OCI-LY1 (cell line): Measurements from ENCODE around the gene CCNL2.

Source experiments
- H2AFZ ChIP-seq: fragments of 200-600 bp; sonication (generic), shearing (Covaris generic); 2 replicates; pipeline ENCODE4 v1.6.0; 2014; ENCODE audit warnings: antibody characterized with exemption, mild to moderate bottlenecking, low read length
- H3F3A ChIP-seq: fragments of 200-600 bp; sonication (generic), shearing (Covaris generic); 2 replicates; pipeline ENCODE4 v1.6.0; 2014; ENCODE audit warnings: mild to moderate bottlenecking, antibody characterized with exemption, low read length, moderate library complexity; ENCODE audit not compliant: insufficient read depth
- H3K27ac ChIP-seq: fragments of 200-600 bp; sonication (generic); 2 replicates; pipeline ENCODE4 v1.5.1; 2014; ENCODE audit warnings: low read length, mixed run types, mild to moderate bottlenecking, low read depth; ENCODE audit not compliant: poor library complexity, severe bottlenecking
- H3K27me3 ChIP-seq: fragments of 200-600 bp; sonication (generic); 2 replicates; pipeline ENCODE4 v1.6.0; 2014; ENCODE audit warnings: antibody characterized with exemption, mild to moderate bottlenecking, low read length, moderate library complexity; ENCODE audit not compliant: insufficient read depth
- H3K36me3 ChIP-seq: fragments of 200-600 bp; sonication (generic); 2 replicates; pipeline ENCODE4 v1.6.1; 2014; ENCODE audit warnings: mild to moderate bottlenecking, antibody characterized with exemption, low read length, moderate library complexity, mixed read lengths; ENCODE audit not compliant: insufficient read depth
- H3K4me1 ChIP-seq: fragments of 200-600 bp; sonication (generic); 2 replicates; pipeline ENCODE4 v1.5.1; 2014; ENCODE audit warnings: mild to moderate bottlenecking, low read length, moderate library complexity; ENCODE audit not compliant: insufficient read depth, severe bottlenecking
- H3K4me2 ChIP-seq: fragments of 200-600 bp; sonication (generic), shearing (Covaris generic); 2 replicates; pipeline ENCODE4 v1.6.1; 2014; ENCODE audit warnings: low read length
- H3K4me3 ChIP-seq: fragments of 200-600 bp; sonication (generic); 2 replicates; pipeline ENCODE4 v1.5.1; 2014; ENCODE audit warnings: low read length, low read depth, mild to moderate bottlenecking, mixed read lengths; ENCODE audit not compliant: poor library complexity, severe bottlenecking
- H3K79me2 ChIP-seq: fragments of 200-600 bp; shearing (Covaris generic); 2 replicates; pipeline ENCODE4 v1.6.1; 2016; ENCODE audit warnings: mixed run types, low read length, mixed read lengths; ENCODE audit not compliant: insufficient read depth
- H3K9ac ChIP-seq: fragments of 200-600 bp; sonication (generic), shearing (Covaris generic); 2 replicates; pipeline ENCODE4 v1.6.1; 2014; ENCODE audit warnings: mild to moderate bottlenecking, low read length, mixed read lengths
- H3K9me2 ChIP-seq: fragments of 200-600 bp; sonication (generic), shearing (Covaris generic); 2 replicates; pipeline ENCODE4 v1.6.1; 2014; ENCODE audit warnings: low read depth, mild to moderate bottlenecking, low read length, mixed read lengths
- H3K9me3 ChIP-seq: fragments of 200-600 bp; shearing (Covaris generic); 2 replicates; pipeline ENCODE4 v1.6.1; 2014; ENCODE audit warnings: low read length, mixed read lengths
- H4K20me1 ChIP-seq: fragments of 200-600 bp; sonication (generic), shearing (Covaris generic); 2 replicates; pipeline ENCODE4 v1.6.0; 2016; ENCODE audit warnings: mild to moderate bottlenecking, low read length; ENCODE audit not compliant: insufficient read depth
- EZH2 ChIP-seq: fragments of 200-600 bp; sonication (generic), shearing (Covaris generic); IDR thresholded peaks from 2 replicates; pipeline ENCODE4 v1.8.0; 2017; ENCODE audit warnings: borderline replicate concordance, mixed run types, mild to moderate bottlenecking, antibody characterized with exemption, low read length, moderate library complexity, mixed read lengths
- TF ChIP-seq, protein P1 (sequence below): fragments of 200-600 bp; sonication (generic), shearing (Covaris generic); IDR thresholded peaks from 2 replicates; pipeline ENCODE4 v1.5.1; 2017; ENCODE audit warnings: mild to moderate bottlenecking, antibody characterized with exemption, low read length, moderate library complexity, mixed read lengths

Gene CCNL2

DNA sequence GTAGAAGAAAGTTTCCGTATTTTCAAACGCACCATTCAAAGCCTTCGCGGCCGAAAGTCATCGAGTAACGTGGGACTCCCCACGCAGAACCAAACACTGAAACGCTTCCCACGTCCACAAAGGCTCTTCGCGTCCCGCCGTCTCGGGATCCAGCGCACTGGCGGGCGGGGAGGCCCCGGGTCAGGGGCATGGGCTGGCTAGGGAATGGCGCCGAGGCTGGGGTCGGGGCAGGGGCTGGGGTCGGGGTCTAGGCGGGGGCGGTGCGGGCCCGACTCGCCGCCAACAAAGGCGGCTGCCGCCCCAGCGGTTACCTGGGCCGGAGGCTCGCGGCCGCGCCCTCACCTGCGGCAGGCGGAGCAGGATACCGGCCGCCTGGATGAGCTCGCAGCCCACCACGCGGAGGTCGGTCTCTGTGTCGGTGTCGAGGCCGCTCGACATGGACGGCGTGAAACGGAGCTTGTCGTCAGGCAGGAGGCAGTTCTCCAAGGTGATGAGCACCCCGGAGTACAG is 403 bp downstream of the CCNL2 start:
- Histone ChIP-seq H3K36me3 (peaks cover 81% of the 10 kb centered on the region), H3K4me1 (peaks cover 33% of the 10 kb centered on the region), H3K27ac (no peak overlapping the region)

DNA sequence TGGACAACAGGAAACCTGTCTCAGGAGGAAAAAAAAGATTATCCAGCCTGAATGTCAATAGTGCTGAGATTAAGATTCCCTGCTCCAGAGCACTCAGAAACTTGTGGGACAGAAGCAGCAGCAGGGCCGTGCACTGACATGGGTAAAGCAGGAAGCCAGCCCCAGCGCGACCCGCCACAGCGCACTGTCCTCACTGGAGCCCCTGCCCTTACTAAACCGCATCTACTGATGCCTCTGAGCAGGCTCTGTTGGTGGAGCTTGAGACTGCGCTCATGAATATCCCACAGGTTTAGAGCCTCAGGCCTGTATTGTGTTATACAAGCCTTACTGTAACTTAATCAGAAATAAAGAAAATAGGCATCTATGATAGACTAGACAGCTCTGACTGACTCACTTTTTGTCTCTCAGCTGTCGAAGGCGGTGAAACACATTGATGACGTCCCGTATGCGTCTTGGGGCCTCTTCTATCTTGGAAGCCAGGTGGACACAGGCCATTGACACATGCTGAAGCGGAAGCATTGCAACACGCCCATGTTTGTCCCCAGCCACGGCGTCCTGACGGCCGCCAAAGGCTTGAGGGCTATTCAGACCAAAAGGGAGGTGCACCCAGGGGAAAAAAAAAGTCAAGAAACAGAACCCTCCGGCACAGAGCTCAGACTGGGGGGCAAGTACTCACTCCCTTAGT is 1.2 kb downstream of the CCNL2 start:
- peaks cover 82% of the 10 kb centered on the region for H3K36me3 ChIP-seq
- no peak overlapping the region for H2AFZ ChIP-seq
- H3F3A ChIP-seq = no peaks in the 10 kb centered on the region
- peak overlapping the region; percentile 94 for H3K4me2 ChIP-seq
- H3K9me2 ChIP-seq = no peaks in the 10 kb centered on the region
- H3K27ac ChIP-seq = no peak overlapping the region
- H3K9me3 ChIP-seq = no peaks in the 10 kb centered on the region
- peak overlapping the region; percentile 98 for H3K4me3 ChIP-seq
- peak overlapping the region; percentile 93 for H3K9ac ChIP-seq
- no peaks in the 10 kb centered on the region for H3K27me3 ChIP-seq
- TF ChIP-seq EZH2 = no peak
- TF ChIP-seq, protein P1, sequence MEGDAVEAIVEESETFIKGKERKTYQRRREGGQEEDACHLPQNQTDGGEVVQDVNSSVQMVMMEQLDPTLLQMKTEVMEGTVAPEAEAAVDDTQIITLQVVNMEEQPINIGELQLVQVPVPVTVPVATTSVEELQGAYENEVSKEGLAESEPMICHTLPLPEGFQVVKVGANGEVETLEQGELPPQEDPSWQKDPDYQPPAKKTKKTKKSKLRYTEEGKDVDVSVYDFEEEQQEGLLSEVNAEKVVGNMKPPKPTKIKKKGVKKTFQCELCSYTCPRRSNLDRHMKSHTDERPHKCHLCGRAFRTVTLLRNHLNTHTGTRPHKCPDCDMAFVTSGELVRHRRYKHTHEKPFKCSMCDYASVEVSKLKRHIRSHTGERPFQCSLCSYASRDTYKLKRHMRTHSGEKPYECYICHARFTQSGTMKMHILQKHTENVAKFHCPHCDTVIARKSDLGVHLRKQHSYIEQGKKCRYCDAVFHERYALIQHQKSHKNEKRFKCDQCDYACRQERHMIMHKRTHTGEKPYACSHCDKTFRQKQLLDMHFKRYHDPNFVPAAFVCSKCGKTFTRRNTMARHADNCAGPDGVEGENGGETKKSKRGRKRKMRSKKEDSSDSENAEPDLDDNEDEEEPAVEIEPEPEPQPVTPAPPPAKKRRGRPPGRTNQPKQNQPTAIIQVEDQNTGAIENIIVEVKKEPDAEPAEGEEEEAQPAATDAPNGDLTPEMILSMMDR = no peak
- peaks cover 33% of the 10 kb centered on the region for H3K4me1 ChIP-seq
- H4K20me1 ChIP-seq = no peaks in the 10 kb centered on the region
- peaks cover 24% of the 10 kb centered on the region for H3K79me2 ChIP-seq

More for the DNA sequence above, 403 bp downstream of the CCNL2 start:
- H3K9me3 ChIP-seq = no peaks in the 10 kb centered on the region
- H3F3A ChIP-seq = no peaks in the 10 kb centered on the region
- H3K27me3 ChIP-seq = no peaks in the 10 kb centered on the region
- peak overlapping the region; percentile 93 for H3K9ac ChIP-seq
- peaks cover 24% of the 10 kb centered on the region for H3K79me2 ChIP-seq
- H4K20me1 ChIP-seq = no peaks in the 10 kb centered on the region
- TF ChIP-seq, protein P1 = no peak
- TF ChIP-seq EZH2 = no peak
- peak overlapping the region; percentile 94 for H3K4me2 ChIP-seq
- no peaks in the 10 kb centered on the region for H3K9me2 ChIP-seq
- peak overlapping the region; percentile 98 for H3K4me3 ChIP-seq
- no peak overlapping the region for H2AFZ ChIP-seq

DNA sequence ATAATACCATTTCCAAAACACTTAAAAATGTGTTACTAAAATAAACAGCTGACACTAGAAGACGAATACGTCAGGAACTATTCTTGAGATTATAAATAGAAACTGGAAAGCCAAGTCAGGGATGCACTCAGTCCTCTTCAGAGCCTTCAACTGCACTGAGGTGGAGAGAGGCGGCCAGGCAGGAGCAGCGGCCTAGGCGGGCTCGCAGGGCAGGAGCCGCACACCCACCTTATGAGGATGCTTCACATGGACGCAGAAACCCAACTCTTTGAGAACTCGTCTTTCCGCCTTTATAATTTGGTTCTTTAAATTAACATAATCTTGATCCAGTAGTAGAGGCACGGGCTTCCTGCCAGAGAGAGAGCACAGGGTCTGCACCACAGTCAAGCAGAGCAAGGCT is 4.0 kb downstream of the CCNL2 start:
- no peak overlapping the region for H3K9ac ChIP-seq
- no peaks in the 10 kb centered on the region for H3K9me3 ChIP-seq
- peaks cover 22% of the 10 kb centered on the region for H3K79me2 ChIP-seq
- no peak overlapping the region for H3K4me2 ChIP-seq
- no peaks in the 10 kb centered on the region for H3K27me3 ChIP-seq
- H3K4me1 ChIP-seq = peaks cover 16% of the 10 kb centered on the region
- no peak overlapping the region for H3K4me3 ChIP-seq
- no peak overlapping the region for H2AFZ ChIP-seq
- H3F3A ChIP-seq = no peaks in the 10 kb centered on the region
- peaks cover 82% of the 10 kb centered on the region for H3K36me3 ChIP-seq
- H3K27ac ChIP-seq = no peak overlapping the region
- H3K9me2 ChIP-seq = no peaks in the 10 kb centered on the region
- TF ChIP-seq, protein P1 = no peak
- TF ChIP-seq EZH2 = no peak
- no peaks in the 10 kb centered on the region for H4K20me1 ChIP-seq
